ENCODE results near the gene THSD4. TPM values are rescaled to one million over a fixed set of nuclear protein-coding genes. Genes with fewer than 3 reads are reported as not detected.

Gene THSD4
- total RNA-seq, 2 donors from 2014 or later, result 35.2 to 45.5 TPM

DNA sequence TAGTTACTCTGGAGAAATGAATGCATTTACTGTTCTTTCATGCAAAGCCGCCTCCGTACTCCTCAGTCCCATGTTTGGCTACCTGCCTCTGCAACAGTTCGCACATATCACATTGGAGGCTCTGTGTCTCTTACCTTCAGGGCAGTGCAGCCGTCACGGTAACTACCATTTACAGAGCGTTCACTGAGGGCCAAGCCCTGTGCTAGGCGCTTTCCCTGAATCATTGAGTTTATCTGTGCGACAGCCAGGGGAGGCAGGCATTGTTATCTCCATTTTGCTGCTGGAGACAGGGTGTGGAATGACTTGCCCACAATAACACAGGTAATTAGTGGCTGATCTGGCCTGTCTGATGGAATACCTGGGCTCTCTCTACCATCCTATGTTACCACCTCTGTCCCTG is 115.0 kb downstream of the THSD4 start:
- peak; percentile 29 for ATAC-seq
- intact Hi-C loops (cut with DNase I, micrococcal nuclease), result no loop called here

DNA sequence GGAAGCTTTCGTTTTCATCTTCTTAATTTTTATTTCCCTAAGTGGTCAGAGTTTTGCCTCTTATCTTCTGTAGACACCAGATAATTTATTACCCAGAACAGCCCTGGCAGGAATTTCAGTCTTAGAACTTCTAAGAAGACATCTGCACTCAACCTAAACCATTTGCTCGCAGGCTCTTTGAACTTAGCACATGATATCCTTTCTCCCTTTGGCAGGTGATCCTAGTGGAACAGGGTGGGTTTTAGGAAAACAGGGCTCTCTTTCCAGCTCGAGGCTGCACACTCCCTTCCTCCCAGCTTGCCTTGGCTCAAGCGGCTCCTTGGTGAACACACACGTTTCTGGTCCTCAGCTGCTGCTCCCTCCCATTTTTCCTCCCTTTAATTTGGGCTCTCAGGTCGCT is 116.5 kb downstream of the THSD4 start:
- intact Hi-C loops (cut with DNase I, micrococcal nuclease), result no loop called here
- no peak for DNase-seq
- ATAC-seq, result no peak

More for the DNA sequence above, 115.0 kb downstream of the THSD4 start:
- no peak for DNase-seq

DNA sequence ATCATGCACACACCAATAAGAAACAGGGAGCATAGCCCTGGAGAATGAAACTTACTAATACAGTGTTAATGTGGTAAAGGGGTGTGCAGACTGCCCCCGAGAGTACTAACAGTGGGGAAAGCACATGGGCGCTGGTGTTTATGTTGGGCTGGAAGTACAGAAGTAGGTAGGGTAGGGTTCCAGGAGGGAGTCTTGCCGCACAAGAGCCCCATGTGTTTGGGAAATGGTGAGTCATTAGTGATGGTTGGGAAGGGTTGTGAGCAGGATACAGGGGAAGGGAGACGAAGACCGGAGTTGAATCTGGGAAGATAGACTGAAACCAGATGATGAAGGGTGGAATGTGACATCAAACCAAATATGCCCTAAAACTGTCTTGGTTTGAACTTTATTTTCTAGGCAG is 117.1 kb downstream of the THSD4 start:
- ATAC-seq, result no peak
- intact Hi-C loops (cut with DNase I, micrococcal nuclease), result no loop called here
- DNase-seq, result no peak

DNA sequence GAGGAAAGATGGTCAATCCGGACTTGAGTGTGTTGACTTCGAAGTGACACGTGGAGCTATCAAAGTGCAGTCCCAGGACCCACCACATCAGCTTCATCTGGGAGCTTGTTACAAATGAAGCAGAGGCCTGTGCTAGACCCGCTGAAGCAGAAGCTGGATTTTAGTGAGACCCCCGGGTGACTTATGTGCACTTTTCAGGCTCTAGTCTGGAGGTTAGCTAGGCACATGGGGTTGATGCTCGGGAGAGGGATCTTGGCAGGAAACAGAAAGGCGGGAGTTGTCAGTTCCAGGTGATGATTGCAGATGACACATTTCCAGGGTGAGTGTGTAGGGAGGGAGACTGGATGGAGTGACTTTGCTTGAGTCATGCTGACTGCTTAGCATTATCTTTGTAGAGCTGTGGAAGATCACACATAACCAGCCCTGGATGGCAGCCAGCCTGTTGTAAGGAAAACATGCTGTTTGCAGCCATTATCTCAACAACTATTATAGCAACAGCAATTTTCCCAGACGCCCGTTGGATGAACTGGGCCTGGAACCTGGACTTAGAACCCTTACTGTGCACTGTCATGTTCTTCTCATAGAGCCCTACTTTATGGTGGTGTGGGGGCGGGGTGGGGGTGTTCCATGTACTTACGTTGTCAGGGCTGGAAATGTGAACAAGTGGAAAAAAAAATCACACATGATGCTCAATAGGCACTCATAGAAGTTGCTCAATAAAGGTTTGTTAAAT is 122.4 kb downstream of the THSD4 start:
- DNase-seq, result peak; percentile 84 to 91
- ATAC-seq, result peak; percentile 97
- intact Hi-C loops (cut with DNase I, micrococcal nuclease), result no loop called here

DNA sequence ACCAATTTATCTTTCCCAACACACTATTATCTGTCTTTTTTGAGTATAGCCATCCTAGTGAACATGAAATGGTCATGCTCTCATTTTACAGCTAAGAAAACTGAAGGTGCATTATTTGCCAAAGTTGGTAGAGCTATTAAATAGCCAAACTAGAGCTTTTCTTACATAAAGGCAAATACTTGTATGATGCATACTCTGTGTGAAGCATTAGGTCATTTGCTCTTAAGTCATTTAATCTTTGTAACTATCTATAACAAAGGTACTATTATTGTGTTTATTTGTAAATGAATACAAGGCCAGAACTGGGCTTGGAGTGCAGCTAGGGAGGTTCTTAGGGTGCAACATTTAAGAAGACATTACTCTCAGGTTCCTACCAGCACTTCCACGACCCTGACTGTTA is 123.7 kb downstream of the THSD4 start:
- ATAC-seq (no peak), DNase-seq (no peak)
- intact Hi-C loops (cut with DNase I, micrococcal nuclease), result no loop called here

DNA sequence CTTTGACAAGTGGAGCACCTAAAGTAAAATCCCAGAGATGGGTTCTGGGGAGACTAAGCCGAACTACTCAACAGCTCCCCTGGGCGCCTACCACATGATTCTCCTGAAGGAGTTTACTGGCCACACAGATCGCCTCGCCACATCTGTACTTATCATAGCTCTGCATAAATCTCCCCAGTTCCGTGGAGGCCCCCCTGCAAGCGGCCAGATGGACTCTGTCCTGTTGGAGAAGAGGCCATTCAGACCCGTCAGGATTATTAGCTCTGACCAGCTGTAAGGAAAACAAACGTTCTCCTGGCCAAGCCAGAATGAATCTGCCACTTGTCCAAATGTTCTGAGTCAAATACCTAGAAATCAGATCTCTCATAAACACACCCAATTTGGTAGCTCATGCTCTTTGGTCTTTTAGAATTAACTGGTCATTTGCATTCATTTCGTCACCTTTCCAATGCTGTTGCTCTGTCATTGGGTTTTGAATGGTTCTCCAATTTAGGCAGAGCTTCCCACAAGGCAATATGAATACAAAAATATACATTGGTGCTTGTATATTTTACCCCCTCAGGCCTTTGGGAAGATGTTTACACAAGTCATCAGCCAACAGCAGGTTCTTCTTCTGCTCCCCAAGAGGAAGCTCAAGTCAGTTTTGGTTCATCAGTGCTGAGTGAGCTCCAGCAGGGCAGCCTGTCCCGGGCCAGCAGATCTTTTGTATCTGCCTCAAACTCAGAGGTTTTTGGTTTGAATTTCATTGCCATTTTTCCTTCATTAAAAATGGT is 124.5 kb downstream of the THSD4 start:
- ATAC-seq, result no peak
- DNase-seq, result no peak
- intact Hi-C loops (cut with DNase I, micrococcal nuclease), result no loop called here

DNA sequence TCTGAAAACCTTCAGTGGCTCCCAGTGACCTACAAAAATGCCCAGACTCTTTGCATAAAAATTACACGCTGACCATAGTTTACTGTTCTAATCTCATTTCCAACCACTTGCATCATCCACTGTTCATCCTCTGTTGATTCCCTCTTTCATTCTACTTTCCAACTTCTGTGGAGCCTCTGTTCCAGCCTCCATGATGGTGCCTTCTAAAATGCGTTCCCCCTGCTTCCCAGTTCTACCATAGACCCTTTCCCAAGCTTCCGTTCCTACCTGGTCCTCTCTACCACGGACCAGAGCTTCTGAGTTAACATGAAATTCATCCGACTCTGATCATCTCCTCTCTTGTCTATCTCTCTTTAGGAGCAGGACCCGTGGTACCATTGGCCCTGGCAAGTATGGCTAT is 127.0 kb downstream of the THSD4 start:
- intact Hi-C loops (cut with DNase I, micrococcal nuclease), result no loop called here
- DNase-seq, result no peak
- ATAC-seq, result no peak

DNA sequence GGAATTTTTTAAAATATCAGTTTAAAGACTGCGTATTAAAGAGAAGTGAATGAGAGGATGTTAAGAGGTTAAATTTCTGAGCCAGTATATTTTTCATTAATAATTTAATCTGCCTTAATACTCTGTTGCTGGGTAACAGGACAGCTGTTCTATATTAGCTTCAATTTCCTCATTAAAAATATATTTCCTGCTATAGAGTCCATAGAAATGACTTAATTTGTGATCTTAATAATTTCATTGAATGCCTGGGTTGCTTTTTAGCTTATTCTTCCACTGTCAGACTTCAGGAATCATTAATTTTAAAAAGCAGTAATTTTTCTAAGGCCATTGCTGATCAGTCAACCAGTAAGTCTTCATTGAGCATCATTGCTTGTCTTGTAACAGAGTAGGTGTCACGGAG is 129.0 kb downstream of the THSD4 start:
- DNase-seq (no peak), ATAC-seq (no peak)
- intact Hi-C loops (cut with DNase I, micrococcal nuclease), result no loop called here

DNA sequence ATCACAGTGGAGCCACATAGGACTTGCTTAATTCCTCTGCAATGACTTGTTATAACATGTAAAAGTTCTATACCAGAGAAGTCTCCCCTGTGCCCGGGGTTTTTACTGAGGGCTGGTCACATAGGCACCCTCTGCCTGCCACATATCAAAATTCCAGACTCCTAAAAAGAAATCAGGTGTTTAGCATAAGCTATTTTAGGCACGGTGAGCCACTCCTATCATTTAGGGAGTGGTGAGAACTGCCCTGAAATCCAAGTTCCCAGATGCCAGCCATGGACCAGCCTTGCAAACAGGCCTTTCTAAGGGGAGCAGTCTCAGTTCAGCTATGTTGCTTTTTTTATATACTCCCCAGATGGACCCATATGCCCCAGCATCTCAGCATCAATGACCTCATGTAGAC is 130.3 kb downstream of the THSD4 start:
- intact Hi-C loops (cut with DNase I, micrococcal nuclease), result no loop called here
- DNase-seq, result no peak
- no peak for ATAC-seq

DNA sequence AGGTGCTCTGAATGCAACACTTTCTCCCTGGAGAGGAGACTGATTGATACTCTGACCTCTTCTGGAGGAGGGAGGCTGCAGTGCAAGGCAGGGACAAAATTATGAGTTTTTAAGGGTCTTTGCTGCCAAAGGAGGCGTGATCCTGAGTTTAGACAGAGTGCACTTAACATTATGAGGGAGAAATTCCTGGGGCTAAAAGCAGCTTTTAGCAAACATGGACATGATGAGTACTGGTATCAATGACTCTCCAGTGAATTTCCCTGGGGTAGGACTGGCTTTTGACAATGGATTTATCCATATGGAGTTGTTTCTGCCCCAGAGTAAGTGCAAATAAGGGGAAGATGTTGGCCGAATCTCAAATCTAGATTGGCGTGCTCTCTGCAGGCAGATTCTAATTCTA is 133.1 kb downstream of the THSD4 start:
- intact Hi-C loops (cut with DNase I, micrococcal nuclease), result no loop called here
- ATAC-seq (no peak), DNase-seq (no peak)

DNA sequence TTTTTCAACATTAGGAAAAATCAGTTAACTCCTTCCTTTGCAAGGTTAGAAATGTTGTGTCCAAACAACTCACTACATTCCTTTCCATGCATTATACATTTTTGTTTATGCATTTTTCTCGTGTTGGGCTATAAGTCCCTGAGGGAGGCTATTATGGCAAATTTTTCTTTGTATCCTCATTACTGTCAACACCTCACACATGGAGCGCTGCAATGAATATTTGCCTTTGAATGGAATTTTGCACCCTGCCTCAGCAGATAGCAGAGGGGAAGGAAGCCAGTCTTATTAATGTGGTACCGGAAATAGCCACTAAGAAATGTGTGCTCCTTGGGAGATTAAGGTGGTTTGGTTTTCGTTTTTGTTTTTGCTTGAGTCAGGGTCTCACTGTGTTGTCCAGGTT is 134.7 kb downstream of the THSD4 start:
- intact Hi-C loops (cut with DNase I, micrococcal nuclease), result no loop called here
- ATAC-seq (no peak), DNase-seq (no peak)

DNA sequence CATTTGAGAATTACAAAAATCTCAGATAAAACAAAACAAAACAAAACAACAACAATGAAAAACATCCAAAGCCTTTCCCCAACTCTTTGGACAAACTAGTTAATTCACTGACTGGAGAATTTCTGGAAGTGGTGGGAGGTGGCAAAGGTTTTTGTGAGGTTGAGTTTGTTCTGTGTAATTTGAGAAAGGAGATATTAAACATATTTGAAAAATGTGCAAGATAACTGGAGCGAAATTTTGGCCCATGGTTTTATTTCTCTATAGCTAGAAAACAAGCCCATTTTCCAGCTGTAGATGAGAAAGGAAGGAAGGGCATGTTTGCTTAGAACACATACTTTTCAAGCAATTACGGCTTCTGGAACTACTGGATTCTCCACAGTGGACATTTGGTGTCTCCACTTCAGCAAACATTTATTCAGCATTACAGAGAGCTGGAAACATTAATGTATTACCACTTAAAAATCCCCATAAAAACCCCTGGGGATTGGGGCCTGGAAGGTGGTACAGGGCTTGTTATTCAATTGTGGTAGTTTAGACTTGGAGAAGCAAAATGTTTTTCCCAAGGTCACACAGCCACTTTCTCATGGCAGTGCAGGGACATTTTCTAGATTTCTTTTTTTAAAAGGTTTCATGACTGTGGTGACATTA is 135.8 kb downstream of the THSD4 start:
- no peak for ATAC-seq
- no peak for DNase-seq
- intact Hi-C loops (cut with DNase I, micrococcal nuclease), result no loop called here

DNA sequence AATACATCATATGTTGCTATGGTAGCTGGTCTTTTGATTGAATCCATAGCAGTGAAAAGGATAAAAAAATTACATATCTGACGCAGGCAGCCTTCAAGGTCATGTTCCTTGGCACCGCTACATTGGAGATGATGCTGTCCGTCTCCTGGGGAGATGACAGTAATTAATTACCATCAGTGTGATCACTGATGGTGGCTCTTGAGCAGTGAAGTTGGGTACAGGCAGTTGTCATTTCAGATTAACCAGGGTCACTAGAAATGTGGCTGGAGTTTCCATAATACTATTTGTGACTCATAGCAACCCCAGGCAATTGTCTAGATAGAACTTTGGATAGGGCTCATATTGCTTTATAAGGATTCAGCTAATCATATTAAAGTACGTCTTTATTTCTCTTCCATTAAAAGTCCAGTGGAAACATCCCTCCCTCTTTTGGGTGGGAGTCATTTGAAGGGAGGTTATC is 136.3 kb downstream of the THSD4 start:
- ATAC-seq (peak; percentile 59), DNase-seq (no peak)
- intact Hi-C loops (cut with DNase I, micrococcal nuclease), result no loop called here

DNA sequence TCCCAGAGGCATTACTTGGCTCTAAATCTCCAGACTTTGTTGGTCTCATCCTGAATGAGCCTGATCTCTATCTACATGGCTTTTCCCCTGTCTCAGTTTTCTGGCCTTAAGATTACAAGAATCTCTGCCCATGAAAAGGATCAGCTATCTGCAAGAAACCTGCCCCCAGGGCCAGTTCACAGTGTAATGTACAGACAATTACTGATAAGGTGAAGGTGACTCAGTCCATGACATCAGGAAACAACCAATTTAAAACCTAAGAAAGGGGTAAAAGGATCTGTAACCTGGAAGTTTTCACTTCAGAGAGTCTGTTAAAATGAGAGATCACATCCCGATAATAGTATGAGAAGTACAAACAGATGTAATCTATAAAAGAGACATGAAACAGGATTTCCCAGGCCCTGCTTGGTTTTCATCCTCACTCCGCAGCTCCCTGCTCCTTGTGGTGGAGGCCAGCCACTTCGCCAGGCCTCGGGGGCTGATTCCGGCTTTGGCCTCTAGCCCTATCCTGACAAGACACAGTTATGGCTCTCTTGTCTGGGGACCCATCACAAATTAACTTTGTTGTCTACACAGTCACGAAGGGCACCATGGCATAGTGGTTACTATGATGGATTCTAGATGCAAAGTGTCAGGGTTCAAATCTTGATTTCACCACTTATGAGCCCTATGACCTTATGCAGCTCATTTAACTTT is 136.9 kb downstream of the THSD4 start:
- ATAC-seq (peak; percentile 85), DNase-seq (no peak)
- intact Hi-C loops (cut with DNase I, micrococcal nuclease), result no loop called here

DNA sequence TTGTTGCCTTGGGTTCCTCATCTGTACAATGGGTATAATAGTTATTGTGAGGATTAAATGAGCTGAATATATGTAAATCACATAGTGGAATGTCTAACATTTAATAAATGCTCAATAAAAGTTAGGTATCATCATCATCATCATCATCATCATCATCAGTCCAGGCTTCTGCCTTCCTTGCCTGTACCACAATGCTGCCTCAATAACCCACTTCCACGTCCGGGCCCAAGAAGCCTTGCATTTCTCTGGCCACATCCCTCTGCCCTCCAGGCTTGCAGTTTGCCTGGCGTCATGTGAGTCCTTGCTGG is 137.4 kb downstream of the THSD4 start:
- DNase-seq (no peak), ATAC-seq (no peak)
- intact Hi-C loops (cut with DNase I, micrococcal nuclease), result no loop called here

DNA sequence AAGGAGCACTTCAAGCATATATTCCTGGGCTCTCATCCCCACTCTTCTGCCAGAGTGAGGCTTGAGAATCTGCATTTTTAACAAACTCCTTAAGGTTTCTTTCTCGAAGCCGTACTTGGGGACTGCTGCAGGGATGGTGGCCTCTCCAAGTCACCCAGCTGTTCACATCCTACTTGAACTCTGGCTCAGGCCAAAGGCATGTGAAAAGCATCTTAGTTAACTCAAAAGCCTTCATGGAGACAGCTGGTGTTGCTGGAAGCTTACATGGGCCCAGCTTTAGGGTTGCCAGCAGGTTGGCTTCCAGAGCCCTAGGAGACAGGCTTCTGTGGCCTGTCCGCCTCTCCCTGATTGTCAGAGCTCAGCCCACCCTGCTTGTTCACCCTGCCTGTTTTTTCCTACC is 139.2 kb downstream of the THSD4 start:
- DNase-seq, result no peak
- no peak for ATAC-seq

DNA sequence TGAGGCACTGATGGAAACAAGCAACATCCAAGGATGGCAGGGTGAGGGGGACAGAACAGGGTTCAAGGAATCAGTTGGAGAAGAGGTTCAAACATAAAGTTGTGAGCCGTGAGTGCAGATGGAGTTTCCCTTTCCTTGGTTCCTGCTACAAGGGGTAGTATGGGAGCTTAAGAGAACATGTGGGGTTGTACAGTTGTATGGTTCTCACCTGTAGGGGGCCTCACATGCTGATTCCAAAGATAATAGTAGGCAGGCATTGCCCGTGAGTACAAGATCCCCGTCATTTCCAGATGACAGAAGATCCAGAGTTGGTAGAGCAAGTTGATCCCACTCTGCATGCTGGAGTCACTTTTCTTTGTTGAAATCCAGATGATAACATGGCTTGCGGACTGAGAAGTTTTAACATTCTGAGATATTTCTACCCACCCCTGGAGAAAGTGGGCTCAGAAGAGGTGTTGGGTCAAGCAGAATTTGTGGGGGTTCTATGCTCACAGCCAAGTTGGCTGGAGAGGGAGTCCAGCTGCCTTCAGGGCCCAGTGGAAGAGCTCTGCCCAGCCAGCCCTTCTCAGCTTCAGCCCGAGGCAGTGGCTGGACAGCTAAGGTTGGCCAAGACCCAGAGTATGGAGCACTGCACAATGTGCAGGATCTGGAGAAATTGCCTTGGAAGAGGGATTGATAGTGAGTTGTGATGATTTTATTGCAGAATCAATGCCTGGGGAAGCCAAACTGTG is 141.8 kb downstream of the THSD4 start:
- intact Hi-C loops (cut with DNase I, micrococcal nuclease), result no loop called here
- no peak for DNase-seq
- no peak for ATAC-seq

More for the DNA sequence above, 139.2 kb downstream of the THSD4 start:
- intact Hi-C loops (cut with DNase I, micrococcal nuclease), result no loop called here

DNA sequence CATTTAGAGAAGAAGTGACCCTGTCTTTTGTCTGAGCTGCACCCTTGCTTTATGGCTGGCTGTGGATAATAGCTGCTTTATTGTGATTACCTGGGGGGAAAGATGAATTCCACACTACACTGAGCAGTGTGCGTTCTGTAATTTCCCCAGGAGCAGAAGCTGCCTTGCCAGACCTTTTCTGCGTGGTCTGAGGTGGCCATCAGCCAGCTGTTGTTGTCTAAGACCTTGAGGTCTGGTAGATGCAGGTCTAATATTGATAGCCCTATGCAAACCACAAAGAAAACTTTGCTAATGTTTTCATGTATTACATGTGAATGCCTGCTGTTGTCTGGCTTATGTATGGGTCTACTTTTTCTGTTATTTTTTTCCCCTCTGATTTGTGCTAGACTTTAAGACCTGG is 144.6 kb downstream of the THSD4 start:
- intact Hi-C loops (cut with DNase I, micrococcal nuclease), result no loop called here
- DNase-seq (no peak), ATAC-seq (no peak)

DNA sequence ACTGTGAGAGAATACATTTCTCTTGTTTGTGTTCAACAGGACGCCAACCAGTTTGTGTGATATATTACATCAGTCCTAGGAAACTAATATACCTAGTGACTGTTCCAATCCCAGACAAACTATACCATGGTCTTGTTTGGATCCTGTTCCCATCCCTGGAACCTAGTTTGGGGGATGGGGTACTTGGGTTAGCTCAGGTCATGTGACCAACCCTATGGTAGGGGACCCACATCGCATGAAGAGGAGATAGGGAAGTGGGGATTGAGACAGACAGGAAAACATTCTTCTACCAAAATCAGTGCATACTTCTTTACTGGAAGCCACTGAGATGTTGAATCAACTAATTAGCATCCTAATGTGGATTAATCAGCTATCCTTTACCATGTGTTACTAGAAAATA is 146.1 kb downstream of the THSD4 start:
- ATAC-seq (no peak), DNase-seq (no peak)
- intact Hi-C loops (cut with DNase I, micrococcal nuclease), result no loop called here

Data from left colon (tissue), 2 donors.